Progenitor cell of endocrine pancreas (in vitro differentiated cells): Measurements from ENCODE around the gene TJAP1. TPM values are rescaled to one million over a fixed set of nuclear protein-coding genes. Genes with fewer than 3 reads are reported as not detected.

Source experiments
- DNase-seq: peaks from one replicate; pipeline ENCODE4 v3.0.0; 2021; ENCODE audit warnings: low spot score; ENCODE audit not compliant: unreplicated experiment
- H3K27ac Mint-ChIP-seq: 2 replicates; pipeline ENCODE4 v1.8.0; 2021; ENCODE audit warnings: mild to moderate bottlenecking, moderate library complexity, mixed read lengths
- H3K27me3 Mint-ChIP-seq: 2 replicates; pipeline ENCODE4 v1.8.0; 2021; ENCODE audit warnings: mixed read lengths
- H3K36me3 Mint-ChIP-seq: 2 replicates; pipeline ENCODE4 v1.8.0; 2022; ENCODE audit warnings: mixed read lengths; ENCODE audit not compliant: insufficient read depth
- H3K4me1 Mint-ChIP-seq: 2 replicates; pipeline ENCODE4 v1.8.0; 2021; ENCODE audit warnings: low read depth, mixed read lengths
- H3K4me3 Mint-ChIP-seq: 2 replicates; pipeline ENCODE4 v1.8.0; 2021; ENCODE audit warnings: low read depth, mild to moderate bottlenecking, moderate library complexity, mixed read lengths
- H3K9me3 Mint-ChIP-seq: 2 replicates; pipeline ENCODE4 v1.8.0; 2021; ENCODE audit warnings: low read depth, mixed read lengths
- CTCF ChIP-seq: fragments of 200-600 bp; sonication (generic); IDR thresholded peaks from one replicate; pipeline ENCODE4 v1.5.0; 2021; ENCODE audit warnings: antibody characterized with exemption, mild to moderate bottlenecking; ENCODE audit not compliant: unreplicated experiment
- total RNA-seq: library from RNA; stranded (reverse); gene quantifications from 2 replicates; pipeline ENCODE4 v1.2.1, GENCODE V29; 2021

The TJAP1 gene
- total RNA-seq, 1 donor from 2014 or later, result 65.8 TPM

- DNase-seq, result no peak
- H3K27me3 Mint-ChIP-seq, result peaks cover 9% of the 10 kb centered on the region
- H3K27ac Mint-ChIP-seq, result no peak overlapping the region
- no peak overlapping the region for H3K4me3 Mint-ChIP-seq
- no peaks in the 10 kb centered on the region for H3K36me3 Mint-ChIP-seq
- peaks cover 5% of the 10 kb centered on the region for H3K4me1 Mint-ChIP-seq
- TF ChIP-seq CTCF, result no peak
- no peaks in the 10 kb centered on the region for H3K9me3 Mint-ChIP-seq
Observed at GRCh38 chr6:43469947-43470346, 7.4 kb upstream of the TJAP1 start.

DNA sequence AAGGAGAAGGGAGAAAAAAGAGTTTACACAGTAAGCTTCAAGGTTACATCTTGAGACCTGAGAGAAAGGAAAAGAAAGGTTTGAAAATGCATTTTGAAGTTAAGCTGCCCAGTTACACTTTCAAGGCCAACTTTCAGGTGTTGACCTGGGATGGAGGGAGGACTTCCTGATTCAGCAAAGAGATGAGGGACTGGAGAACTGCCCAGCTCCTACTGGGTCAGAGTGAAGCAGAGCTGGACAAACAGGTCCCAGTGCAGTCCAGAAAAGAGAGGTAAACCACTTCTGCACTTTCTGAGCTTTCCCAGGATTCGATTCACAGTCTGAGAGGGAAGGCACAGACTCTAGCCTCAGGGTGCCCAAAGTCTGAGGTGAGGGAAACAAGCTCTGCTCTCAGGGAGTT is 6.0 kb upstream of the TJAP1 start:
- no peak for DNase-seq
- H3K4me3 Mint-ChIP-seq, result no peak overlapping the region
- H3K36me3 Mint-ChIP-seq, result no peaks in the 10 kb centered on the region
- H3K27ac Mint-ChIP-seq, result no peak overlapping the region
- peaks cover 5% of the 10 kb centered on the region for H3K4me1 Mint-ChIP-seq
- peaks cover 9% of the 10 kb centered on the region for H3K27me3 Mint-ChIP-seq
- H3K9me3 Mint-ChIP-seq, result no peaks in the 10 kb centered on the region
- no peak for TF ChIP-seq CTCF

- no peak for DNase-seq
- H3K9me3 Mint-ChIP-seq, result no peaks in the 10 kb centered on the region
- H3K36me3 Mint-ChIP-seq, result no peaks in the 10 kb centered on the region
- no peak overlapping the region for H3K4me3 Mint-ChIP-seq
- no peak overlapping the region for H3K27ac Mint-ChIP-seq
- peaks cover 10% of the 10 kb centered on the region for H3K4me1 Mint-ChIP-seq
- peaks cover 5% of the 10 kb centered on the region for H3K27me3 Mint-ChIP-seq
- TF ChIP-seq CTCF, result no peak
Observed at GRCh38 chr6:43472515-43472914, 4.9 kb upstream of the TJAP1 start.

GRCh38 chr6:43475516-43475915 is 1.9 kb upstream of the TJAP1 start:
- H3K27ac Mint-ChIP-seq, result no peak overlapping the region
- no peak overlapping the region for H3K4me3 Mint-ChIP-seq
- H3K27me3 Mint-ChIP-seq, result no peaks in the 10 kb centered on the region
- no peak for DNase-seq
- peaks cover 19% of the 10 kb centered on the region for H3K4me1 Mint-ChIP-seq
- no peak for TF ChIP-seq CTCF
- no peaks in the 10 kb centered on the region for H3K9me3 Mint-ChIP-seq
- no peaks in the 10 kb centered on the region for H3K36me3 Mint-ChIP-seq

GRCh38 chr6:43476746-43477145 is 624 bp upstream of the TJAP1 start:
- no peak for TF ChIP-seq CTCF
- Mint-ChIP-seq H3K4me3 (peak overlapping the region; percentile 78), H3K9me3 (no peaks in the 10 kb centered on the region), H3K27me3 (no peaks in the 10 kb centered on the region), H3K36me3 (peaks cover under 1% of the 10 kb centered on the region), H3K27ac (peak overlapping the region; percentile 93), H3K4me1 (peaks cover 21% of the 10 kb centered on the region)
- no peak for DNase-seq

DNA sequence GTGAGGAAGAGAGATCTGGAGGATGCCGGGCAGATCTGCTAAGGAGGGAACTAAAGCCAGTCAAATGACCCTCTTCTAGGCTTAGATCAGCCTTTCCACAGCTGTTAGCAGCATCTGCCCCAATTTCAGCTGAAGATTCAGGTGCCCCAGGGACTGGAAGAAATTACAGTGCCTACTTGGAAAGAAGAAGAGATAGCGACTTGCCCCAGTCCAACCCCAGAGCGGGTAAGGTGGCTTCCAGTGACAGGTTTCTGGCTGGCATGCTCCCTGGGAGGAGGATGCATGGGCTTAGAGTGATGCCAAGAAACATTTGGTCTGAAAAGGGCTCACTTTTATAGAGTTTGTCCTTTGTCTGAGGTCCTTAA is 620 bp downstream of the TJAP1 start:
- DNase-seq, result no peak
- Mint-ChIP-seq H3K4me3 (peak overlapping the region; percentile 78), H3K27ac (peak overlapping the region; percentile 93), H3K9me3 (no peaks in the 10 kb centered on the region), H3K36me3 (peaks cover 6% of the 10 kb centered on the region), H3K27me3 (no peaks in the 10 kb centered on the region), H3K4me1 (peaks cover 26% of the 10 kb centered on the region)
- TF ChIP-seq CTCF, result no peak
